Rectal smooth muscle tissue (tissue), 1 donor: ENCODE data around the gene HOXC12.

Experiments
- H3K27ac ChIP-seq: one replicate; pipeline ENCODE4 v1.7.0; 2013; ENCODE audit warnings: low read depth, low read length, inconsistent platforms
- H3K27me3 ChIP-seq: one replicate; pipeline ENCODE4 v1.7.0; 2013; ENCODE audit warnings: low read length; ENCODE audit not compliant: control insufficient read depth, insufficient read depth
- H3K36me3 ChIP-seq: one replicate; pipeline ENCODE4 v1.7.0; 2013; ENCODE audit warnings: low read length; ENCODE audit not compliant: control insufficient read depth, insufficient read depth
- H3K4me1 ChIP-seq: one replicate; pipeline ENCODE4 v1.7.0; 2013; ENCODE audit warnings: low read length; ENCODE audit not compliant: control insufficient read depth, insufficient read depth
- H3K4me3 ChIP-seq: one replicate; pipeline ENCODE4 v1.7.0; 2013; ENCODE audit warnings: low read length
- H3K9ac ChIP-seq: one replicate; pipeline ENCODE4 v1.7.0; 2013; ENCODE audit warnings: low read length

The HOXC12 gene

GRCh38 chr12:53996240-53997203 is 41.8 kb downstream of the HOXC12 start:
- peak overlapping the region; percentile 60 for H3K4me3 ChIP-seq
- H3K27me3 ChIP-seq = peaks cover 84% of the 10 kb centered on the region
- H3K9ac ChIP-seq = no peak overlapping the region
- no peak overlapping the region for H3K27ac ChIP-seq
- H3K4me1 ChIP-seq = no peaks in the 10 kb centered on the region
- H3K36me3 ChIP-seq = no peaks in the 10 kb centered on the region

GRCh38 chr12:53997204-53998109 is 42.8 kb downstream of the HOXC12 start:
- no peak overlapping the region for H3K4me3 ChIP-seq
- H3K27ac ChIP-seq = no peak overlapping the region
- peaks cover 82% of the 10 kb centered on the region for H3K27me3 ChIP-seq
- no peaks in the 10 kb centered on the region for H3K36me3 ChIP-seq
- no peaks in the 10 kb centered on the region for H3K4me1 ChIP-seq
- no peak overlapping the region for H3K9ac ChIP-seq

- H3K27ac ChIP-seq = no peak overlapping the region
- H3K9ac ChIP-seq = no peak overlapping the region
- H3K4me1 ChIP-seq = no peaks in the 10 kb centered on the region
- H3K27me3 ChIP-seq = peaks cover 84% of the 10 kb centered on the region
- H3K4me3 ChIP-seq = no peak overlapping the region
- no peaks in the 10 kb centered on the region for H3K36me3 ChIP-seq
Measured at GRCh38 chr12:53998110-53998899, 43.6 kb downstream of the HOXC12 start.

GRCh38 chr12:53998900-53999236 is 44.2 kb downstream of the HOXC12 start:
- H3K4me1 ChIP-seq = no peaks in the 10 kb centered on the region
- H3K4me3 ChIP-seq = no peak overlapping the region
- H3K9ac ChIP-seq = no peak overlapping the region

GRCh38 chr12:53999559-54000115 is 44.9 kb downstream of the HOXC12 start:
- Histone ChIP-seq H3K27ac (no peak overlapping the region), H3K4me1 (no peaks in the 10 kb centered on the region), H3K9ac (no peak overlapping the region), H3K36me3 (no peaks in the 10 kb centered on the region), H3K27me3 (peaks cover 77% of the 10 kb centered on the region), H3K4me3 (peak overlapping the region; percentile 5)

More at GRCh38 chr12:53998900-53999236, 44.2 kb downstream of the HOXC12 start:
- Histone ChIP-seq H3K27me3 (peaks cover 81% of the 10 kb centered on the region), H3K36me3 (no peaks in the 10 kb centered on the region), H3K27ac (no peak overlapping the region)

- Histone ChIP-seq H3K36me3 (no peaks in the 10 kb centered on the region), H3K9ac (no peak within 1 kb of the TSS), H3K4me3 (peak within 1 kb of the TSS; percentile 5), H3K27me3 (peaks cover 78% of the 10 kb centered on the region), H3K4me1 (no peaks in the 10 kb centered on the region), H3K27ac (no peak within 1 kb of the TSS)
Measured at GRCh38 chr12:54000116-54001114, 45.7 kb downstream of the HOXC12 start, which contains the start of gene HOXC9. Gene HOXC9 (plus strand): TSS chr12:54000161. CDS start chr12:54000189, 28 bp downstream.

GRCh38 chr12:54001283-54002187 is 46.8 kb downstream of the HOXC12 start:
- H3K27me3 ChIP-seq = peaks cover 77% of the 10 kb centered on the region
- no peak overlapping the region for H3K27ac ChIP-seq
- no peaks in the 10 kb centered on the region for H3K36me3 ChIP-seq
- no peak overlapping the region for H3K9ac ChIP-seq
- H3K4me1 ChIP-seq = no peaks in the 10 kb centered on the region
- no peak overlapping the region for H3K4me3 ChIP-seq

- Histone ChIP-seq H3K27me3 (peaks cover 75% of the 10 kb centered on the region), H3K27ac (no peak overlapping the region), H3K4me3 (no peak overlapping the region), H3K9ac (no peak overlapping the region), H3K36me3 (no peaks in the 10 kb centered on the region), H3K4me1 (no peaks in the 10 kb centered on the region)
Measured at GRCh38 chr12:54002278-54002914, 47.7 kb downstream of the HOXC12 start.

GRCh38 chr12:54002915-54003389 is 48.2 kb downstream of the HOXC12 start:
- H3K36me3 ChIP-seq = no peaks in the 10 kb centered on the region
- H3K27ac ChIP-seq = no peak overlapping the region
- no peak overlapping the region for H3K9ac ChIP-seq
- H3K4me3 ChIP-seq = no peak overlapping the region
- H3K4me1 ChIP-seq = no peaks in the 10 kb centered on the region
- peaks cover 73% of the 10 kb centered on the region for H3K27me3 ChIP-seq

GRCh38 chr12:54003625-54004024 is 48.9 kb downstream of the HOXC12 start:
- Histone ChIP-seq H3K4me3 (no peak overlapping the region), H3K27me3 (peaks cover 73% of the 10 kb centered on the region), H3K27ac (no peak overlapping the region), H3K9ac (no peak overlapping the region), H3K4me1 (no peaks in the 10 kb centered on the region), H3K36me3 (no peaks in the 10 kb centered on the region)
